GM19467 (cell line): ENCODE results near the gene GNL3.

Experiments
- ATAC-seq: cut with Tn5 transposase; IDR thresholded peaks from one replicate; pipeline ENCODE4 v1.9.1; 2021; ENCODE audit warnings: mild to moderate bottlenecking, moderate library complexity; ENCODE audit not compliant: unreplicated experiment

The GNL3 gene

DNA sequence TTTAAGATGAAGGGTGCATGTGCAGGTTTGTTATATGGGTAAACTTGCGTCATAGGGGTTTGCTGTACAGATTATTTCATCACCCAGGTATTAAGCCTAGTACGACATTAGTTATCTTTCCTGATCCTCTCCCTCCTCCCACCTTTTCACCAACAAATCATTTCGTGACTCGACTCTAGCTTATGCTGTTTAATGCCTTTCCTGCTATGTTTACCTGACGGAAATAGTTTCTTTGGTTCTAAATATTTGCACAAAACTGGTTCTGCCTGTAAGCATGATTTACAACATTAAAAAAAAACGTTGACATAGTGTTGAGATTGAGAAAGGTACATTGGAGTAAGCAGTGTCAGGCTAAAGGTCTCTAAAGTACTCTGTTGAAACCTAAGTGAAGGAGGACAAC lies 2.4 kb downstream of the GNL3 start:
- no peak for ATAC-seq

DNA sequence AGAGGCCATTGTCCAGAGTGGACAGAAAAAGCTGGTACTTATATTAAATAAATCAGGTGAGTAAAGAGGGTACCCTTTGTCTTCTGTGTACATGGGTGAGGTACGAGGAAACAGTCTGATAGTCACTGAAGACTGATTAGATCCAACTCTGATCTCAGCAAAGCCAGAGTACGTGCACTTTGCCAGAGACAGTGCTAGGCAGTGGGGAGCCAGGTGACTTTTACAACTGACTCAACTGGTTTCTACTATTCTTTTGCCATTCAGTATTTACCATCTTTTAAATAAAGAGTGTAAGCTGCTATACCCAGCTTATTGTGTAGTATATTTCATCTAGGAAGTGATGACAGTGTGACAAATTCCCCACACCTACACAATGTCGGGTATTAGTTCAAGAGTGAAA lies 3.3 kb downstream of the GNL3 start:
- no peak for ATAC-seq

DNA sequence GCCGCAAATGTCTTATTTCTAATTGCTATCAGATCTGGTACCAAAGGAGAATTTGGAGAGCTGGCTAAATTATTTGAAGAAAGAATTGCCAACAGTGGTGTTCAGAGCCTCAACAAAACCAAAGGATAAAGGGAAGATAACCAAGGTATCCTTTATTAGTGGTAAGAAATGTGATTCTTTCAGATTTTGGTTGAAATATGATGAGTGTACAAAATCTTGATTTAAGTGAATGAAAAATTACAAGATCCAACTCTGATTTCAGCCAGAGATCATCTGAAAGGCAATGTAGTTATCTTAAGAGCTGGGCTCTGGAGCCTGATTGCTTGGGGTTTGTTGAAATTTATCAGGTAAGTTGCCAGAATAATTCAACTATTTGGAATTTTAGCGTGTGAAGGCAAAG lies 4.7 kb downstream of the GNL3 start:
- no peak for ATAC-seq

DNA sequence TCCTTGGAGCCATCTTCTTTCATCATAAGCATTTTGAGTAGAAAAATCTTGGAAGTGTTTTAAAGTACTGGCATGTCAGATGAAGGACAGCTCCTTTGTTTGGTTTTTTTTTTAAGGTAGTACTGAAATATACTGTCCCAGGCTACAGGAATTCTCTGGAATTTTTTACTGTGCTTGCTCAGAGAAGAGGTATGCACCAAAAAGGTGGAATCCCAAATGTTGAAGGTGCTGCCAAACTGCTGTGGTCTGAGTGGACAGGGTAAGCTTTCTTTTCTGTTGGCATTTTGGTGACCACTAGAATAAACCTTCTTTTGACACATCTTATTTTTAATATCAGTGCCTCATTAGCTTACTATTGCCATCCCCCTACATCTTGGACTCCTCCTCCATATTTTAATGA lies 7.2 kb downstream of the GNL3 start:
- no peak for ATAC-seq

DNA sequence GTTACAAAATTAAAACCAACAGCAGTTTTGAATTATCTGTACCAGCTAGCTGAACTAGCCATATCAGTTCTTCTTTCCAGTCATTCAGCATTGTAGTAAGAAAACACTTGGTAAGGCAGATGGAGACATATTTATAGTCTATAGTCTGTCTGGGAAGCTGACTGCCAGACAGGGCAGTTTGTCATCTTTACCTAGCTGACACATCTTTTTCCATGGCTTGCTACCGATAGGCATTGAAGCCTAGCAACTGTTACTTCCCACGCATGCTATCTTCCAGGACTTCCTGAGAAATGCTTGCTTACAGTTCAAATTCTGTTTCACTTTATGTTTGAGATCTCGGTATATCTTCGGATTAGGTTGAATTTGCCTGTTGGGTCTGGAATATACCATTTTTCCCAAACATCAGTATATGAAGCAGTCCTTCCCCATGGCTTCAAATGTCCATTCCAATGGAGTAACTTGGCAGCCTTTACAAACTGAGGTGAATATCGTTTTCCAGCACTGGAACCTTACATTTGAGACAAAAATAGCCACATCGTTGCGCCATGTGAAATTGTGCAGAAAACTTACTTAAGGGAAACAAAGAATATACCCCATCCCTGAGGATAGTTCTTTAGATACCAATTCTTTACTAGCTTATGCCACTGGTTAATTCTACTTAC lies 8.8 kb downstream of the GNL3 start:
- no peak for ATAC-seq

DNA sequence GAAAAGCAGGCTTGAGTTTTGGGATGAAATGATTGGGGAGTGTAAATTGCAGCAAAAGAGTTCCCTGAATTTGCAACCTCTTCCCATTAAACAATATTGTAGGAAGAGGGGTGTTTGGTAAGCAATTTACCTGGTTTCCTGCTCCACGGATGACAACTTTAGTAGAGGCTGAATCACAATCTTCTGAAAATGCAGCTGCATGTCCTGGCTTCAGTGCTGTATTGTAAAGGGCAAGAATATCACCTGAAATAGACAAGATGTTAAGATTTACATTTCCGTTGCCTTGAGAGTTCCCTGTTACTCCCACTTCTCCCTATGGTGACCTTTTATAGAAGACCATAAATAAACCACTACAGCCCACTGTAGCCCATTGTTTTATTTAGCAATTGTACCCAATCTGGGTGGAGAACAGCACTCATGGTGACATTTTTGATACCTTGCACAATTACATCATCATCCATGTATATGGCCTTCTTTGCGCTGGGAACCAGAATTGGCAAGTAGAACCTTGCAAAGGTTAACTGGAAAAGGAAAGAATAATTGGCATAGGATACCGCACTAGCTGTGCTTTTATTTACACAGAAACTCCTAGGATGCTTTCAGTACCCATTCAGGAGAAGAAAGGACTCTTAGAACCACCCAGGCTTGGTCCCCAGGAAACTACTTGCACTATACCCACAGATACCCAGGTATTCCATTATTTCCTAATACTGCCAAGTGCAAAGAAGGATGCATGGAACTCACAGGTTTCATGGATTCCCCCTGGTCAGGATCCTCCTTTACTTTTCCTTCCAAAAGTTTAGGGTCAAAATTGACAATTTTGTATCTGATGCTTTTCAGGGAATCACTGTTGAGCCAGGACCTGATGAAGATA lies 10.2 kb downstream of the GNL3 start:
- no peak for ATAC-seq

DNA sequence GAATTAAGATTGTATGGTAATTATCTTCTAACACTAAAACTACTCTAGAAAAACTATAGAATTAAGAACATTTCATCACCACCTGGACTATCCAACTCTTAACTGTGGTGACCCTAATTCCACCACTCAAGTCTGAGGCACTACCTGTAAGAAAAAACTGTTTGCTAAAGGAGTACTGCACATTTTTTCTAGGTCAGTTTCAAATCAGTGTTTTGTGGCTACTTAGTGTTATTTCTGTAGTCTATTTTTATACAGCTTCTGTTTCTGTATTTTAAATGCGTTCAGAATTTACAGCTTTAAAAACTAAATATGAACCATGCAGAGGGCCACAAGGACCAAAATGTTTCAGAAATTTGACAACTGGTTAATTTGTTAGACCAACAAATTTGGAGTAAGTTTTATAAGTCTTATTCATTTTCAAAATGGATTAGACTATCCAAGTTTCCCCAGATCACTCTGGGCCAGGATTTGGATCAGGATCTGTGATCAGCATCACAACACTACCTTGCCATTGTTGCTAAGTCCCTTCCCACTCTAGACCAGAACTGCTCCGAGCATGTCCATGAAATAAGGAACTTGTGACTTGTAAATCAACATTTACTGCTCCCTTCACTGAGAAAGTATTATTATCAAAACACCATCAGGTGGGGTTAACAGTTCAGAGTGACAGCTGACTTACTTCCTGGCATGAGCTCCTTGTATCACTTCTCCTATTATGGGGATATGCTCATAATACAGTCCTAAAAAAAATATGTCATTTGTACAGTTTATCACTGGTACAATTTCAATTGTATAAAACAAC lies 11.2 kb downstream of the GNL3 start:
- no peak for ATAC-seq

DNA sequence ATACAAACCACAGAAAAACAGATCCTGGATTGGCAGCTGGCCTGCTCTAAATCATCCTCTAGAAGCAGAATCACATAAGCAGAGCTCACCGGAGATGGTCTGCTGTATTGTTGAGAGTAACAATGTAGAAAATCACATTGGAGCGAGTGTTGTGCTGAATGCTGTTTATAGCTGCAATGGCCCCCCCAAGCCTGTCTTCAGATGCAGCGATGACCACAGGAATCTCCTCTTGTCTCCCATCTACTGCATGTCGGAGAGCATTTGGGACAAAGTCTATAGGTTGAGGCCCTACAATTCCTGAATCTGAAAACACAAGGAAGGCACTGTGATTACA lies 11.8 kb downstream of the GNL3 start:
- ATAC-seq = no peak

DNA sequence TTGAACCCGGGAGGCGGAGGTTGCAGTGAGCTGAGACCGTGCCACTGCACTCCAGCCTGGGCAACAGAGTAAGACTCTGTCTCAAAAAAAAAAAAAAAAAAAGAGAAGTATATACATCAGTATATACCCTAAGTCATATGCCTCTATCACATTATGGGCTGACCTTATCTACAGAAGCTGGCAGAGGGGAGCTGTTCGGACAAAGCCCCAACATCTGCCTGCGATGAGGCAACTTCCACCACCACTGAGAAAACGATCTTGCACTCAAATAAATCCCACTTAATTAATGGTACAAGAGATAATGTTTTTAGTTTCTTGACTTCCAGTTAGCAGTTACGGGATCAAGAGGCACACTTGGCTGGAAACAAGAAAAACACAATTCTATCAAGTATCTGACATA lies 17.5 kb downstream of the GNL3 start:
- ATAC-seq = no peak

DNA sequence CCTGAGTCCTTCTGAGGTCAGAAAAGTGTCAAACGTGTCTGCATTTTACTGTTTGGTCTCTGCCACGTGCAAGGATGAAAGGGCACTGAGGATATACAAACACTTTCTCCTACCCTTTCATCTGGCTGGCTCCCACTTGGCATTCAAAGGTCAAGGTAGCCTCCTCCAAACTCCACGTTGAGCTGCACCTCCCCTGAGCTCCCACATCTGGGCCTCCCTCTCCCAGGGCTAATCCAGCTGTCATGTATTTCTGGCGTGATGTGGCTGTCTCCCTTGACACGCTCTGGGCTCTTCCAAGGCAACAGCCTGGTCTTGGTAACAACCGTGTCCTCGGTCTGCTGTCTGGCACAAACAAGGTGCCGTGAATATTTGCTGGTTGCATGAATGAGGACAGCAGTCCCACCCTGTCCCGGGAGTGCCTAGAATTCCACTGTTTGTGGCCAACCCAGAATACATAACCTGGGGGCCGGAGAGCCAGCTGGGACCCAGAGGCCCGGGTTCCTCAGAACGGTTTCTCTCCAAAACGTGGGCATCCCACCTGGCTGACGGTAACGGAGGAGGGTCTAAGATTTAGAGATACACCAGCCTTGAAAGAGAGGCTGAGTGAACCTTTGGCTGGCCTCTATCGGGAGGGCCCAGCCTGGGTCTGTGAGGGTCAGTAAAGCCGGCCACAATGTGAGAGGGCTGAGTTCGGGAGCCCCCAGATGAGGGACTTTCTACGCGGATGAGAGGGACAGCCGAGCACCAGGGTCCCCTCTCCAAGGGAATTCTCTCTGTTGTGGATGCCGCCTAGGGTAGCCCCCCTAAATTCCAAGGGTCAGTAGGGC lies 19.0 kb downstream of the GNL3 start:
- no peak for ATAC-seq

DNA sequence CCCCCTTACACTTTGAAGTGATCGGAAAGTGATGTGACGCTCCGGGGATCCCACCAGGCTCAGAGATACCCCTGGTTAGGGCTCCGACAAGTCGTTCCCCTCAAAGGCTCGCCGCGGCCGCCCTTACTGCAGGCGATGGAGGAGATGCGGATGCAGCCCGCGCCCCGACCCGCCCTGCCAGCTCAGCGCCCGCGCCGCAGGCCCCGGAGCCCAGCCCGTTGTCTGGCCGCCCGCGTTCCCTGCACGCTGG lies 19.5 kb downstream of the GNL3 start:
- no peak for ATAC-seq

DNA sequence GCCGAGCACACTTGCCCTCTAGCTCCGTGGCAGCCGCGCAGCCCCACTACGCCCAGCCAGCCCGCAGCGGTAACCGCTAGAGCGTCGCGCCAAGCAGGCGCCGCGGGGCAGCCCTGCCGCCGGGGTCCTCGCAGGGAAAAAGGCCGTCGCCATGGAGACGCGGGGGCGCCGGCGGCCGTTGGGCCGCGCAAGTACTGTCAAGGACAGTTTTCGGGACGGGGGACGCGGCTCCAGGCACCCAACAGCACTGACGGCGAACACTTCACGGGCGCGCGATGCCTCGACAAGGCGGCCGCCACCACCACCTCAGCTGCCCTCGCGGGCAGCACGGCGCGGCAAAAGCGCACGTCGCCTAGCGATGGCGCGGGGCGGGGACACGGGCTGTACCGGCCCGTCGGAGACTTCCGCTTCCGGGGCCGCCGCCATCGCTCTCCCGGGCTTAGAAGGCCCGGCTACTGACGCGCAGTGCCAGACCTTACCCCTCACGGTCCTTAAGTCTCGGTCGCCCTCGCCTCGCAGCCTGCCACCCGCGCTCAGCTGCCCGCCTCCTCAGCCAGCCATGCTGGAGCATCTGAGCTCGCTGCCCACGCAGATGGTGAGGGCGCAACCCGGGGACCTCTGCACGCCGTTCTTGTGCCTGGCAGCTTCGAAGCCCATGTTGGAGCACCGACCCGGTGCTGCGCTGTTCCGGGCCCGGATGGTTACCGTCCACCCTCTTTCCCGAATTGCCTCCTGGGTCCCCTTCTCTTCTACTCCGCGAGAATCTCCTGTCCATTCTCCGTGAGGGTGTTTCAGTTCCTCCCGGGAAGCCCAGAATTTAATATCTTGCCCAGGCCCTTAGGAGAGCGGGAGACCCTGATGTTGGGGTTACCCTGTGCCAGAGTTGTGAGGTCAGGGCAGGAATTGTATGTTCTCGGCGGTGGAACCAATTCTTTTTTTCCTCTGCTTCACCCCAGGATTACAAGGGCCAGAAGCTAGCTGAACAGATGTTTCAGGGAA lies 20.2 kb downstream of the GNL3 start, which contains the start of the genes GLT8D1 and SPCS1:
Gene GLT8D1, minus strand, starts transcription at position 104 of the 999 bp plus-strand sequence. CDS start 5,331 bp downstream, outside the sequence.
Gene SPCS1, plus strand, starts transcription at position 419 of the 999 bp plus-strand sequence. Its CDS starts 141 bp downstream, at position 560.
- peak; percentile 72 for ATAC-seq

DNA sequence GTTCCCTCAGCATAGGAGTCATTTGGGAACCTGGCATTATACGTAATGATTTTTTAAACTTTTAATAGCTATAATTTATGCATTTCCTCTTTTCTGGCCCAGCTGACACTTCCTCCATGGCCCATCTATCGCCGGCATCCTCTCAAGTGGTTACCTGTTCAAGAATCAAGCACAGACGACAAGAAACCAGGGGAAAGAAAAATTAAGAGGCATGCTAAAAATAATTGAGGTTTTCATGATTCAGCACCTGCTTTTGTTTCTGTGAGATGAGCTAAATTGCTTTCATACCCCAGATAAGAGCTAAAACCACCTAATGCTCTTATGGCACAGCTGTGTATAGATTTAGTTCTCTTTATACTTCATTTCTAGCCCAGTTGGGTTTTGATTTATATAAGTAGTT lies 21.8 kb downstream of the GNL3 start:
- ATAC-seq = no peak

DNA sequence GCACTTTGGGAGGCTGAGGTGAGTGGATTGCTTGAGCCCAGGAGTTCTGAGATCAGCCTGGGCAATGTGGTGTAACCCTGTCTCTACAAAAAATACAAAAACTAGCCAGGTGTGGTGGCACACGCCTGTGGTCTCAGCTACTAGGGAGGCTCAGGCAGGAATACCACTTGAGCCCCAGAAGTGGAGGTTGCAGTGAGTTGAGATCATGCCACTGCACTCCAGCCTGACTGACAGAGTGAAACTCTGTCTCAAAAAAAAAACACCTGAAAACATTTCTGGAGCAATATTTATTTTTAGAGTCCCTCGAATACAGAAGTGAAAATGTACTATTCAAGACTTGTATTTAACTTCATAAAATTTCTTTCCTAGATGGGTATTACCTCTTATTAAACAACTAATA lies 24.7 kb downstream of the GNL3 start:
- no peak for ATAC-seq

DNA sequence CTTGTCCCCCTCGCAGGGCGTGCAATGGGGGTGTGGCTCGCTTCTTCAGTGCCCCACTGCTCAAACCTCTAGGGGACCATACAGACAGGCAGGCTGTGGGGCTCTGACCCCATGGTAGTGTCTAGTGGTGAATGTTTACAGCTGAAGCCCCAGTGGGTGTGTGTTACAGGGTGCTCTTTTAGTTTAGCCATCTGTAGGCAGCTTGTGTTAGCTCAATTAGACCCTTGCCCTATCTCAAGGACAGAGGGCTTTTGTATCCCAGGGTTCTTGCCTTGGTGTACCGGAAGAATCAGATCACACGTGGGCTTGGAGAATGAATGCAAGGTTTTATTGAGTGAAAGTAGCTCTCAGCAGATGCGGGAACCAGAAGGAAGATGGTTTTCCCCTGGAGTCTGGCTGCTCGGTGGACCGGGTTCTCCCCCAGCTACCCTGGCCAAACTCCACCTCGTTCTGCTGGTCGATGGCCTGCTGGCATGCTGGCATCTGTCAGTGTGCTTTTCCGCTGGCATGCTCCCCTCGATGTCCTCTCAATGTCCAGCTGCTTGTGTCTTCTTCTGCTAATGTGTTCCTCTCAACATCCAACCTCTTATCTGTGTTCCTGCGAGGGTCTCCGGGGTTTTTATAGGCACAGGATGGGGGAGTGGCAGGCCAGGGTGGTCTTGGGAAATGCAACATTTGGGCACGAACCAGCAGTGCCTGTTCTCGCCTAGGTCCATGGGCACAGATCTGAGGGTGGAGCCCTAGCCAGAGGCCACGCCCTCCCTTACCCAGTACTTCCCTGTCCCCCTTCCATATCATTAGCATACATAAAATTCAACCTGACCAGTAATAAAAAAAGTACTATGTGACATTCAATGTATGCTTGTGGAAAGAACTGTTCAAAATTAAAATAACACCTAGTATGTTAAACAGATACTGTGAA lies 26.7 kb downstream of the GNL3 start:
- ATAC-seq = no peak

DNA sequence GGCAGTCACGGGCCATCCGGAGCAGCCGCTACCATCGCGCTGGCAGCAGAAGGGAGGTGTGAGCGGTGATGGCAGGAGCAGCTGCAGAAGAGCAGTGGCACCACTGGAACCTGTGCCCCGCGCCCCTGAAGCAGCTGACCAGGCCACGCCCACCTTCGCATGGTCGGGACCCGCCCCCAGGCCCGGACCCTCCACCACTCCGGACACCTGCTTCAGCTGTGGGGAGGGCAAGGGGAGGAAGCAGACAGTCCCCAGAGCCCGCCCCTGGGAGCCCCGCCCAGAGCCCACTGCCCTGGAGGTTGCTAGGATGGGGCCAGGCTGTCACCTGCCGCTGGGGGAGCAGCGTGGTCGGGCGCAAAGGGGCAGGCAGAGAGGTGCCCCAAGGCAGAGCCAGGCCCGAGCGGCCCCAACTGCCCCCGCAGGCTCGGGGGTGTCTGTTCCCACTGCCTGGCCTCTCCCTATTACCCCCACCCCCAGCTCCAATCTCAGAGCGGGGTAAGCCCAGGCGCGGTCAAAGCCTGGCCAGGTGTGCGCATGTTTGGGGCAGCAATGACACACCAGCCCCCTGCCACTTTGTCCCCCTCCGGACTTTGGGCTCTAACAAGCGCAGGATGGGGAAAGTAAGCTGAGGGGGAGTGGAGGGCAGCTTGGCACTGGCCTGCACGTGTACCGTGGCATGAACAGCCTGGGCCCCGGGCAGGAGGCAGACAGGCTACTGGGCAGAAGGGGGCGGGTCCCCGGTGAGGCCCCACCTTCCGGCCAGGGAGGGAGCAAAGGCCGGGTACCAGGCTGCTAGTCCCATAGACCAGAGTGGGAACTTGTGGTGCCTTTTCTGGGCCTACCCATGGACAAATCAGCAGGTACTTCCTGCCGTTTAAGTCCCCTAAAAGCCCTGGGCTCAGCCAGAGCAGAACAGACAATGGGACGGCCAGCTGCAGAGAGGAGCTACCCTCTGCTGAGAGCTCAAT lies 28.8 kb downstream of the GNL3 start:
- ATAC-seq = no peak

DNA sequence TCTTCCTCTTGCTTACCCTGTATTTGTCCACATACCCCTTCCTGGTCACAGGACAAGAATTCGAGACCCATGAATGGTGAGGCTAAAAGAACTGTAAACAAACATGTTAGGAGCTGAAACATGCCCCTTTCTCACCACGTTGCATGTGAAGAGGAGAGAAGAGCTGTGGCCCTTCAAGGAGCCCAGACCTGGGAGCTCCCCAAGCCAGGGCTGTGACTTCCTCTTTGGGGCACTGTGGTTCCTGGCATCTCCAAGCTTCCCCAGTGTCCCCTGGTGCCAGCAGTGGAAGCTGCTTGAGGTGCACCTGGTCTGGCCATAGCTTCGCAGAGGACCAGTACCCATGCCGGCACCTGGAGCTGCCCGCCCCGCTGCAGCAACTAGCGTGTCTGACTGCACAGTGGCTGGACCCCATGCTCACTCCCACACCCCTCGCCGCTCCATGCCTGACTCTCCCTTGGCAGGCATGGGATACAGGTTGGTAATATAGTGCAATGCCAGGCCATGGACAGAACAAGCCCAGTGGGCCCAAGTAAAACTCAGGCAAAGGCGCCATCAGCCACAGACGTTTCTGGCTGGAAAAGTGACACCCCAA lies 30.0 kb downstream of the GNL3 start:
- ATAC-seq = no peak
